ENCODE results near the gene PATL1. TPM values are rescaled to one million over a fixed set of nuclear protein-coding genes. Genes with fewer than 3 reads are reported as not detected.

PATL1 gene
- total RNA-seq, 1 experiment from 2014 or later, result 27.6 TPM

- no peak for TF ChIP-seq HMGXB4 (CRISPR knock-in tag; IDR thresholded peaks at IDR 0.05)
- no peak for TF ChIP-seq NR3C1 (CRISPR knock-in tag; conservative IDR thresholded peaks at IDR 0.05; ENCODE audit: low read depth)
- no peak for TF ChIP-seq MYBL2 (CRISPR knock-in tag; IDR thresholded peaks at IDR 0.05)
- TF ChIP-seq ZNF396 (CRISPR knock-in tag; IDR thresholded peaks at IDR 0.05; ENCODE audit: borderline replicate concordance), result no peak
- TF ChIP-seq EMX1 (CRISPR knock-in tag; IDR thresholded peaks at IDR 0.05), result no peak
- TF ChIP-seq CDX4 (CRISPR knock-in tag; IDR thresholded peaks at IDR 0.05; ENCODE audit: borderline replicate concordance), result no peak
- no peak for TF ChIP-seq ATF1 (CRISPR knock-in tag; IDR thresholded peaks at IDR 0.05)
- TF ChIP-seq ZSCAN18 (CRISPR knock-in tag; IDR thresholded peaks at IDR 0.05), result no peak
- TF ChIP-seq TEAD4 (CRISPR knock-in tag; IDR thresholded peaks at IDR 0.05), result no peak
- TF ChIP-seq SOX15 (CRISPR knock-in tag; IDR thresholded peaks at IDR 0.05), result no peak
- no peak for TF ChIP-seq ZNF121 (CRISPR knock-in tag; IDR thresholded peaks at IDR 0.05)
- TF ChIP-seq TP53 (CRISPR knock-in tag; IDR thresholded peaks at IDR 0.05), result no peak
Observed at GRCh38 chr11:59671471-59671870, 2.6 kb upstream of the PATL1 start (continued).

GRCh38 chr11:59669611-59670009 is 773 bp upstream of the PATL1 start:
- TF ChIP-seq MAX (CRISPR knock-in tag; IDR thresholded peaks at IDR 0.05) (0 out of 2 replicates have a peak, but pooled peaks have one; percentile 33), MXD4 (CRISPR knock-in tag; IDR thresholded peaks at IDR 0.05; ENCODE audit: borderline replicate concordance) (no peak)
- no peak for ATAC-seq
- Mint-ChIP-seq H3K4me3 (peak overlapping the region; percentile 92), H3K27me3 (ENCODE audit: low read depth) (no peaks in the 10 kb centered on the region; the same call in 1 of the 2 replicates), H3K36me3 (peaks cover 24% of the 10 kb centered on the region), H3K9me3 (no peaks in the 10 kb centered on the region), H3K27ac (peak overlapping the region; percentile 99), H3K4me1 (peaks cover 18% of the 10 kb centered on the region)
- peak; percentile 26 for DNase-seq (ENCODE audit: low spot score)
- CTCF ChIA-PET, result interaction anchor here (0.6 to 2.5 kb wide), 13 partner anchors 8 to 742 kb away, joined by 3 to 16 read pairs (median 4); partner anchors contain the start of genes OSBP and STX3
- POLR2A ChIA-PET, result interaction anchor here (0.5 to 2.0 kb wide), 13 partner anchors 11 to 1919 kb away, joined by 3 to 13 read pairs (median 5); partner anchors contain the start of genes MRPL16, OSBP and STX3

- peak; percentile 81 for DNase-seq (ENCODE audit: low spot score)
- Mint-ChIP-seq H3K9me3 (no peaks in the 10 kb centered on the region), H3K4me3 (peak overlapping the region; percentile 91), H3K27ac (peak overlapping the region; percentile 92), H3K4me1 (peaks cover 18% of the 10 kb centered on the region), H3K36me3 (peaks cover 30% of the 10 kb centered on the region), H3K27me3 (ENCODE audit: low read depth) (no peaks in the 10 kb centered on the region; the same call in 1 of the 2 replicates)
- ChIA-PET POLR2A (interaction anchor here (0.7 to 2.0 kb wide), 10 partner anchors 52 to 497 kb away, joined by 3 to 13 read pairs (median 4); partner anchors contain the start of genes DTX4, MRPL16, OSBP and STX3), CTCF (interaction anchor here (0.6 to 2.5 kb wide), 12 partner anchors 9 to 1231 kb away, joined by 3 to 16 read pairs (median 4); partner anchors contain the start of genes OSBP and STX3)
- peak; percentile 62 for ATAC-seq
- TF ChIP-seq ZNF532 (CRISPR knock-in tag; IDR thresholded peaks at IDR 0.05; ENCODE audit: borderline replicate concordance) (no peak), ZNF423 (CRISPR knock-in tag; IDR thresholded peaks at IDR 0.05) (no peak), NR3C1 (CRISPR knock-in tag; conservative IDR thresholded peaks at IDR 0.05; ENCODE audit: low read depth) (no peak), CDX4 (CRISPR knock-in tag; IDR thresholded peaks at IDR 0.05; ENCODE audit: borderline replicate concordance) (no peak), IRF1 (CRISPR knock-in tag; IDR thresholded peaks at IDR 0.05) (no peak), EMX1 (CRISPR knock-in tag; IDR thresholded peaks at IDR 0.05) (no peak), ZBTB43 (CRISPR knock-in tag; IDR thresholded peaks at IDR 0.05) (no peak), TEAD4 (CRISPR knock-in tag; IDR thresholded peaks at IDR 0.05) (no peak), NFYB (CRISPR knock-in tag; conservative IDR thresholded peaks at IDR 0.05; ENCODE audit: low read depth) (no peak), GTF2I (CRISPR knock-in tag; conservative IDR thresholded peaks at IDR 0.05) (no peak)
Observed at GRCh38 chr11:59668188-59668949, 468 bp downstream of the PATL1 start.
